ENCODE measurements around the gene CENPP.

CENPP gene

DNA sequence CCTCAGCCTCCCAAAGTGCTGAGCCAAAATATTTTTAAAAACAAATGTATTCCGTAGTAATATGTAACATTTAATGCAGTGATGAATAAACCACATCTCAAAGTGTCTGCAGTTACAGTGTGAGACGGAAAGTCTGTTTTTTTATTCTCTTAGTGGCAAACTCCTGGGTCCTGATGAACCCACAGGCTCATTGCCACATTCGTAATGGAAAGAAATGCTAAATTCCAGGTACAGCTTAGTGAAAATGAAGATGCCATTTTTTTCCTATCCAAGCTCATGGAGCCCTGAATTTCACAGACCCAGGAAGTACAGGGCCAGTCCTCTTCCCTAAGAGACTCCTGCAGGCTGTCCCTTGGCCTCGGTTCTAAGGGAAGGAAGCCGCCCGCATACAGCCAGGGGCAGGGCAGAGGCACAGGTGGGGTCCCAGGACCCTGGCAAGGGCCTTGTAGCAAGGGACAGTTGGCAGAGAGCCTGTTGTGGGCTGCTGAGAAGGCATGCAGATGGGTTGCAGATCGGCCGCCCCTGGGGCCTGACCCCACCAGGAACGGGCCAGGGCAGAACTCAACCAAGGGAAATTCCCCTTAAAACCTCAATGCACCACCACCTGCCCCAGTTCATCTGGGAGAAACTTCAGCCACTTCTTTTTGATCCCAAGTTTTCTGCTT is 308.0 kb downstream of the CENPP start:
- H3K36me3 ChIP-seq (ENCODE audit: control insufficient read depth, insufficient read depth, low read length) = peaks cover 8% of the 10 kb centered on the region
- H3K27me3 ChIP-seq (ENCODE audit: control insufficient read depth, insufficient read depth, low read length) = no peaks in the 10 kb centered on the region
- peaks cover 8% of the 10 kb centered on the region for H3K4me1 ChIP-seq (ENCODE audit: control insufficient read depth, insufficient read depth, low read length)
- H3K27ac ChIP-seq (ENCODE audit: low read depth, low read length) = no peak overlapping the region
- H3K9ac ChIP-seq (ENCODE audit: low read length) = no peak overlapping the region
- no peak overlapping the region for H3K4me3 ChIP-seq (ENCODE audit: low read length)

DNA sequence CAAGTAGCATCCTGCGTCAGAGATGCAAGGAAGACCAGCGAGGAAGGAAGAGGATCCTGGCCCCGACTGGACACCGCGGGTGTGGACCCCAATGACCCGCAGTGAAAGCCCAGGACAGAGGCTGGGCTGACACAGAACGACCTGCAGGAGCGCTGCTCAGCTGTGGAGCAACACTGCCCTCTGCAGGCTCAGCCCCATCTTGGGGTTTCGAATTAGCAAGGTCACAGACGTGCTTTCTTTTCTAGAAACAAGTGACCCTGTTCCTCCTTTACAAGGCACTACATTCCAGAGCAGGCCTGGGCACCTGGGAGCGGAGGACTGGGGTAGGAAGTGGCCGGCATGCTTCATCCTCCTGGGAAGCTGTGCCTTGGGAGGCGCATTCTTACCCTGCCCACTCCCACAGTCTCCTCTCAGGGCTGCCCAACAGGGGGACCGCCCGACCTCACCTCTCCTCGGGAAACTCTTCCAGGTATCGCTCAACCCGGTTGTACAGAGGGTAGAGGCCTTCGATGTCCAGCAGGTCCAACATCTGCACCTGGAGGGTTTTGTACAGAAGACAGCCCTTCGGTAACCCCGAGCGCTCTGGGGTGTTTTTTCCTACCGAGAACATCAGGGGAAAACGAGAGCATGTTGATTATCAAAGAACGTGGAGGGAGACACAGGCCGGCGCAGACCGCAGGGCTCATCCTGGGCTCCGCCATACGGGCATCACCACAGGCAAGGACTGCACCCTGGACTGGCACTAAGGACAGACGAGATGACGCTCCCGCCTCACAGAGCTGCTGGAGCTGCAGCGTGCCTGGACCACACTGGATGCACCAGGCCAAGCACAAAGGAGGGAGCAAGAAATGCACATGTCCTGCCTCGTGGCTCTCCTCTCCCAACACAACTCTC is 309.2 kb downstream of the CENPP start:
- peaks cover 8% of the 10 kb centered on the region for H3K36me3 ChIP-seq (ENCODE audit: control insufficient read depth, insufficient read depth, low read length)
- H3K9ac ChIP-seq (ENCODE audit: low read length) = no peak overlapping the region
- H3K27me3 ChIP-seq (ENCODE audit: control insufficient read depth, insufficient read depth, low read length) = no peaks in the 10 kb centered on the region
- no peak overlapping the region for H3K27ac ChIP-seq (ENCODE audit: low read depth, low read length)
- H3K4me3 ChIP-seq (ENCODE audit: low read length) = no peak overlapping the region
- peaks cover 8% of the 10 kb centered on the region for H3K4me1 ChIP-seq (ENCODE audit: control insufficient read depth, insufficient read depth, low read length)

DNA sequence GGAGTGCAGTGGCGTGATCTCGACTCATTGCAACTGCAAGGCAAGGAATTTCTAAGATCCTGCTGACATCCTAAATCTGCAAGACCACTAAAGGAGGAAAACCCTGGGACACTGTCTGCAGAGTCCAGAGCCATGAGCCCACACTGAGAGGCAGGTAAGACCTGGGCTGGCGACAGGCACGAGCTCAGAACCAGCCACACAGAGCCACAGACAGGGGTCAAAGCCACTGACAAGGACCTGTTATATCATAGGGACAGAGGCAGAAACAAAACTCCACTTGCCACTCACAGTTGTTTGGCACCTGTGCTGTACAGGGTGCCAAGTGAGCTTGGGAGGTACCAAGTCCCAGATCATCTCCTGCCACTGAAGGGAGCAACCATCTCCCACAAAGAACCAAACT is 310.0 kb downstream of the CENPP start:
- Histone ChIP-seq H3K36me3 (ENCODE audit: control insufficient read depth, insufficient read depth, low read length) (peaks cover 8% of the 10 kb centered on the region), H3K27me3 (ENCODE audit: control insufficient read depth, insufficient read depth, low read length) (no peaks in the 10 kb centered on the region)

GRCh38 chr9:92636627-92637026 is 310.9 kb downstream of the CENPP start:
- Histone ChIP-seq H3K4me1 (ENCODE audit: control insufficient read depth, insufficient read depth, low read length) (peaks cover 8% of the 10 kb centered on the region), H3K36me3 (ENCODE audit: control insufficient read depth, insufficient read depth, low read length) (peaks cover 8% of the 10 kb centered on the region), H3K27me3 (ENCODE audit: control insufficient read depth, insufficient read depth, low read length) (no peaks in the 10 kb centered on the region), H3K27ac (ENCODE audit: low read depth, low read length) (no peak overlapping the region), H3K9ac (ENCODE audit: low read length) (no peak overlapping the region), H3K4me3 (ENCODE audit: low read length) (no peak overlapping the region)

More for the DNA sequence above, 310.0 kb downstream of the CENPP start:
- no peak overlapping the region for H3K4me3 ChIP-seq (ENCODE audit: low read length)
- H3K27ac ChIP-seq (ENCODE audit: low read depth, low read length) = no peak overlapping the region
- peaks cover 8% of the 10 kb centered on the region for H3K4me1 ChIP-seq (ENCODE audit: control insufficient read depth, insufficient read depth, low read length)
- no peak overlapping the region for H3K9ac ChIP-seq (ENCODE audit: low read length)

GRCh38 chr9:92637326-92637725 is 311.6 kb downstream of the CENPP start:
- no peaks in the 10 kb centered on the region for H3K27me3 ChIP-seq (ENCODE audit: control insufficient read depth, insufficient read depth, low read length)
- H3K27ac ChIP-seq (ENCODE audit: low read depth, low read length) = no peak overlapping the region
- peaks cover 8% of the 10 kb centered on the region for H3K4me1 ChIP-seq (ENCODE audit: control insufficient read depth, insufficient read depth, low read length)
- no peak overlapping the region for H3K4me3 ChIP-seq (ENCODE audit: low read length)
- H3K9ac ChIP-seq (ENCODE audit: low read length) = no peak overlapping the region
- peaks cover 9% of the 10 kb centered on the region for H3K36me3 ChIP-seq (ENCODE audit: control insufficient read depth, insufficient read depth, low read length)

GRCh38 chr9:92637886-92638620 is 312.3 kb downstream of the CENPP start:
- H3K4me3 ChIP-seq (ENCODE audit: low read length) = no peak overlapping the region
- no peak overlapping the region for H3K27ac ChIP-seq (ENCODE audit: low read depth, low read length)
- H3K27me3 ChIP-seq (ENCODE audit: control insufficient read depth, insufficient read depth, low read length) = no peaks in the 10 kb centered on the region
- H3K36me3 ChIP-seq (ENCODE audit: control insufficient read depth, insufficient read depth, low read length) = peaks cover 12% of the 10 kb centered on the region
- peaks cover 8% of the 10 kb centered on the region for H3K4me1 ChIP-seq (ENCODE audit: control insufficient read depth, insufficient read depth, low read length)
- H3K9ac ChIP-seq (ENCODE audit: low read length) = no peak overlapping the region

- Histone ChIP-seq H3K4me3 (ENCODE audit: low read length) (no peak overlapping the region), H3K9ac (ENCODE audit: low read length) (no peak overlapping the region), H3K27ac (ENCODE audit: low read depth, low read length) (no peak overlapping the region), H3K4me1 (ENCODE audit: control insufficient read depth, insufficient read depth, low read length) (peaks cover 8% of the 10 kb centered on the region), H3K36me3 (ENCODE audit: control insufficient read depth, insufficient read depth, low read length) (peaks cover 14% of the 10 kb centered on the region), H3K27me3 (ENCODE audit: control insufficient read depth, insufficient read depth, low read length) (no peaks in the 10 kb centered on the region)
These were observed 312.9 kb downstream of the CENPP start for GRCh38 chr9:92638621-92639101.

- Histone ChIP-seq H3K27ac (ENCODE audit: low read depth, low read length) (no peak overlapping the region), H3K4me3 (ENCODE audit: low read length) (no peak overlapping the region), H3K27me3 (ENCODE audit: control insufficient read depth, insufficient read depth, low read length) (no peaks in the 10 kb centered on the region), H3K36me3 (ENCODE audit: control insufficient read depth, insufficient read depth, low read length) (peaks cover 17% of the 10 kb centered on the region), H3K4me1 (ENCODE audit: control insufficient read depth, insufficient read depth, low read length) (peaks cover 7% of the 10 kb centered on the region), H3K9ac (ENCODE audit: low read length) (no peak overlapping the region)
These were observed 313.4 kb downstream of the CENPP start for GRCh38 chr9:92639124-92639523.

DNA sequence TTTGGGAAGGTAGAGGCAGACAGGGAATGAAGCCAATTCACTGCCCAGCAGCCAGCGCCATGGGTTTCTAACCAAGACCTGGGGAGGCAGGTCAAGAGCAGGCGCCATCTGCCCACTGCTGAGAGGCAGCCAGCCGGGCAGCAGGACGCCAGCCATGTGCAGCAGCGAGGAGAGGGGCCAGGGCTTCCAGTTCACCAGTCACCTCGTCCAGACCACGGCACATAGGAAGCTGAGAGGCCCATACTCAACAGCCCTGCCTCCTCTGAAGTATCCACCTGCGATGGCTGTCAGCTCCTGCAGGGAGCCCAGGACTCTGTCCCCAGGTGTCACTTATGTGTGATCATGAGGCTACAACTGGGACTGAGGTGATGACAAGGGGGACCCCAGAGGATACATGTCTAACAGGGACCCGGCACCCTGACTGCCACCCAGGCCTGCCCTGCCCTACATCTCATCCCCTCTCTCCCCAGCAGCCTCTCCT is 314.1 kb downstream of the CENPP start:
- Histone ChIP-seq H3K36me3 (ENCODE audit: control insufficient read depth, insufficient read depth, low read length) (peaks cover 17% of the 10 kb centered on the region), H3K4me1 (ENCODE audit: control insufficient read depth, insufficient read depth, low read length) (peaks cover 1% of the 10 kb centered on the region), H3K9ac (ENCODE audit: low read length) (no peak overlapping the region), H3K27ac (ENCODE audit: low read depth, low read length) (no peak overlapping the region), H3K4me3 (ENCODE audit: low read length) (no peak overlapping the region), H3K27me3 (ENCODE audit: control insufficient read depth, insufficient read depth, low read length) (no peaks in the 10 kb centered on the region)

GRCh38 chr9:92640398-92641091 is 314.8 kb downstream of the CENPP start:
- Histone ChIP-seq H3K27ac (ENCODE audit: low read depth, low read length) (no peak overlapping the region), H3K9ac (ENCODE audit: low read length) (no peak overlapping the region), H3K27me3 (ENCODE audit: control insufficient read depth, insufficient read depth, low read length) (no peaks in the 10 kb centered on the region), H3K36me3 (ENCODE audit: control insufficient read depth, insufficient read depth, low read length) (peaks cover 17% of the 10 kb centered on the region), H3K4me1 (ENCODE audit: control insufficient read depth, insufficient read depth, low read length) (no peaks in the 10 kb centered on the region), H3K4me3 (ENCODE audit: low read length) (no peak overlapping the region)

DNA sequence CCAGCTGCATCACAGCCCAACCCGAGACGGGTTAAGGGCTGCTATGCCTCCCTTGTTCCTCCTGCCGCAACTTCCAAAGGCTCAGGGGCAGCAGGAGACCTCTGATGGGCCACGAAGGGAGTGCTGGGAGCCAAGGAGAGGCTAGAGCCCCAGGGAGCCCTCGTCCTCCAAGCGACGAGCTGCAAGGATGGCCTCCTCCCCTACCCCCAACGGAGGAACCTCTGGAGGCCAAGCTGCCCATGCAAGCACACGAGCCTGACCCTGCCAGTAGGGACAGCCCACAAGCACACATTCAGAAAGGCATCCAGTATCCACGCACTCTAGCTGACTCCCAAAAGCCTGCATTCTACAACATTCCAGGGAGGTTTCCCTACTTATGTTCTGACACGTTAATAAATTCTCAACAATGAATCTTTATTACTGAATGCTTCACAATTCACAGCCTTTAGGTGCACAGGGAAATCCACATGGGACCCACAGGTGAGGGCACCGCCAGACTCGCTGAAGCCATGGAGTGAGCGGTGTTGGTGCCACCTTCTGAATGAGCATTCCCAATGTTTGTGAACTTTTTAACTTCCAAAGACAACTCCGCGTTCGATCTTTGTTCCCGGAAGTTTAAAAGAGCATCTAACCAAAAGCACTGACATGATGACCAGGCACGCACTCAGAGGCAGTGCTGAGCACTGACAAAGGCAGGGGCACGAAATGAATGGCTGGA is 315.5 kb downstream of the CENPP start:
- Histone ChIP-seq H3K27ac (ENCODE audit: low read depth, low read length) (no peak overlapping the region), H3K4me3 (ENCODE audit: low read length) (no peak overlapping the region), H3K9ac (ENCODE audit: low read length) (no peak overlapping the region), H3K27me3 (ENCODE audit: control insufficient read depth, insufficient read depth, low read length) (no peaks in the 10 kb centered on the region), H3K4me1 (ENCODE audit: control insufficient read depth, insufficient read depth, low read length) (no peaks in the 10 kb centered on the region), H3K36me3 (ENCODE audit: control insufficient read depth, insufficient read depth, low read length) (peaks cover 19% of the 10 kb centered on the region)

Measured in rectal smooth muscle tissue (tissue), 1 donor.